Hepatocyte (in vitro differentiated cells): ENCODE data around the gene GLDN.

Source experiments
- EZH2phosphoT487 ChIP-seq: fragments of 200-600 bp; sonication (generic); IDR thresholded peaks from one replicate; pipeline ENCODE4 v1.6.1; 2018; ENCODE audit warnings: antibody characterized with exemption, mild to moderate bottlenecking, low read depth, moderate library complexity; ENCODE audit not compliant: unreplicated experiment, severe bottlenecking
- TF ChIP-seq, protein P1 (sequence below): fragments of 200-600 bp; sonication (generic); IDR thresholded peaks from 2 replicates; pipeline ENCODE4 v1.5.1; 2016; ENCODE audit warnings: antibody characterized with exemption, mild to moderate bottlenecking; ENCODE audit not compliant: poor library complexity

- TF ChIP-seq, protein P1, sequence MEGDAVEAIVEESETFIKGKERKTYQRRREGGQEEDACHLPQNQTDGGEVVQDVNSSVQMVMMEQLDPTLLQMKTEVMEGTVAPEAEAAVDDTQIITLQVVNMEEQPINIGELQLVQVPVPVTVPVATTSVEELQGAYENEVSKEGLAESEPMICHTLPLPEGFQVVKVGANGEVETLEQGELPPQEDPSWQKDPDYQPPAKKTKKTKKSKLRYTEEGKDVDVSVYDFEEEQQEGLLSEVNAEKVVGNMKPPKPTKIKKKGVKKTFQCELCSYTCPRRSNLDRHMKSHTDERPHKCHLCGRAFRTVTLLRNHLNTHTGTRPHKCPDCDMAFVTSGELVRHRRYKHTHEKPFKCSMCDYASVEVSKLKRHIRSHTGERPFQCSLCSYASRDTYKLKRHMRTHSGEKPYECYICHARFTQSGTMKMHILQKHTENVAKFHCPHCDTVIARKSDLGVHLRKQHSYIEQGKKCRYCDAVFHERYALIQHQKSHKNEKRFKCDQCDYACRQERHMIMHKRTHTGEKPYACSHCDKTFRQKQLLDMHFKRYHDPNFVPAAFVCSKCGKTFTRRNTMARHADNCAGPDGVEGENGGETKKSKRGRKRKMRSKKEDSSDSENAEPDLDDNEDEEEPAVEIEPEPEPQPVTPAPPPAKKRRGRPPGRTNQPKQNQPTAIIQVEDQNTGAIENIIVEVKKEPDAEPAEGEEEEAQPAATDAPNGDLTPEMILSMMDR = no peak
- TF ChIP-seq EZH2phosphoT487 = no peak
Observed at GRCh38 chr15:51307811-51308210, 33.6 kb upstream of the GLDN start.
